Measurements from ENCODE around the gene LRP1B. TPM values are rescaled to one million over a fixed set of nuclear protein-coding genes. Genes with fewer than 3 reads are reported as not detected.

Gene LRP1B
- total RNA-seq, 2 donors from 2014 or later: 0.79 to 1.8 TPM

GRCh38 chr2:142065700-142066099, 65.1 kb downstream of the LRP1B start:
- H3K27ac Mint-ChIP-seq: no peak overlapping the region
- no peaks in the 10 kb centered on the region for H3K4me1 ChIP-seq (ENCODE audit: control insufficient read depth, insufficient read depth, low read length)

GRCh38 chr2:142065156-142065555, 65.7 kb downstream of the LRP1B start:
- TF ChIP-seq CTCF (conservative IDR thresholded peaks at IDR 0.05): no peak
- H3K27me3 ChIP-seq (ENCODE audit: control insufficient read depth, insufficient read depth, low read length, poor library complexity, severe bottlenecking): no peaks in the 10 kb centered on the region
- Mint-ChIP-seq H3K4me3 (no peak overlapping the region), H3K27ac (no peak overlapping the region), H3K36me3 (ENCODE audit: low read depth) (no peaks in the 10 kb centered on the region), H3K27me3 (ENCODE audit: insufficient read depth) (no peaks in the 10 kb centered on the region), H3K9me3 (no peaks in the 10 kb centered on the region), H3K4me1 (peaks cover 2% of the 10 kb centered on the region)
- WGBS, 2 experiments (ENCODE audit: insufficient coverage in 1 of 2, insufficient read length in 1 of 2): 93 to 100% methylated on average over 1 of the region's 1 CpG
- H3K4me3 ChIP-seq (ENCODE audit: low read length): no peak overlapping the region
- no peaks in the 10 kb centered on the region for H3K4me1 ChIP-seq (ENCODE audit: control insufficient read depth, insufficient read depth, low read length)
- H3K9me3 ChIP-seq (ENCODE audit: control insufficient read depth, low read length): no peaks in the 10 kb centered on the region
- H3K9ac ChIP-seq (ENCODE audit: extremely low read depth, low read length, poor library complexity, severe bottlenecking): no peak overlapping the region
- H3K36me3 ChIP-seq (ENCODE audit: control insufficient read depth, insufficient read depth, low read length): no peaks in the 10 kb centered on the region
- no peak overlapping the region for H3K27ac ChIP-seq (ENCODE audit: low read depth, low read length)
- DNase-seq: no peak

More at GRCh38 chr2:142065700-142066099, 65.1 kb downstream of the LRP1B start:
- H3K27me3 Mint-ChIP-seq (ENCODE audit: insufficient read depth): no peaks in the 10 kb centered on the region
- Histone ChIP-seq H3K4me3 (ENCODE audit: low read length) (no peak overlapping the region), H3K9me3 (ENCODE audit: control insufficient read depth, low read length) (no peaks in the 10 kb centered on the region), H3K36me3 (ENCODE audit: control insufficient read depth, insufficient read depth, low read length) (no peaks in the 10 kb centered on the region), H3K27ac (ENCODE audit: low read depth, low read length) (no peak overlapping the region), H3K27me3 (ENCODE audit: control insufficient read depth, insufficient read depth, low read length, poor library complexity, severe bottlenecking) (no peaks in the 10 kb centered on the region), H3K9ac (ENCODE audit: extremely low read depth, low read length, poor library complexity, severe bottlenecking) (no peak overlapping the region)
- H3K36me3 Mint-ChIP-seq (ENCODE audit: low read depth): no peaks in the 10 kb centered on the region
- 85 to 92% methylated on average over 2 to 3 of the region's 3 CpGs for WGBS, 2 experiments (ENCODE audit: insufficient coverage in 1 of 2, insufficient read length in 1 of 2)
- DNase-seq: no peak
- H3K4me1 Mint-ChIP-seq: peaks cover 2% of the 10 kb centered on the region
- TF ChIP-seq CTCF (conservative IDR thresholded peaks at IDR 0.05): no peak
- H3K4me3 Mint-ChIP-seq: no peak overlapping the region
- H3K9me3 Mint-ChIP-seq: no peaks in the 10 kb centered on the region

GRCh38 chr2:142061733-142062132, 69.1 kb downstream of the LRP1B start:
- H3K4me3 Mint-ChIP-seq: no peak overlapping the region
- TF ChIP-seq CTCF (conservative IDR thresholded peaks at IDR 0.05): no peak
- no peaks in the 10 kb centered on the region for H3K27me3 ChIP-seq (ENCODE audit: control insufficient read depth, insufficient read depth, low read length, poor library complexity, severe bottlenecking)
- no peak for DNase-seq
- WGBS, 2 experiments (ENCODE audit: insufficient coverage in 1 of 2, insufficient read length in 1 of 2): no CpG with 5 or more reads among the region's 1 CpG
- H3K9me3 Mint-ChIP-seq: no peaks in the 10 kb centered on the region
- H3K4me1 ChIP-seq (ENCODE audit: control insufficient read depth, insufficient read depth, low read length): no peaks in the 10 kb centered on the region
- H3K9me3 ChIP-seq (ENCODE audit: control insufficient read depth, low read length): no peaks in the 10 kb centered on the region
- H3K9ac ChIP-seq (ENCODE audit: extremely low read depth, low read length, poor library complexity, severe bottlenecking): no peak overlapping the region
- no peaks in the 10 kb centered on the region for H3K36me3 Mint-ChIP-seq (ENCODE audit: low read depth)
- no peak overlapping the region for H3K27ac Mint-ChIP-seq
- H3K27me3 Mint-ChIP-seq (ENCODE audit: insufficient read depth): no peaks in the 10 kb centered on the region
- H3K27ac ChIP-seq (ENCODE audit: low read depth, low read length): no peak overlapping the region
- H3K4me1 Mint-ChIP-seq: peaks cover 2% of the 10 kb centered on the region
- no peaks in the 10 kb centered on the region for H3K36me3 ChIP-seq (ENCODE audit: control insufficient read depth, insufficient read depth, low read length)
- no peak overlapping the region for H3K4me3 ChIP-seq (ENCODE audit: low read length)
